Stimulated activated naive CD4-positive, alpha-beta T cell treated with Interleukin-2 at 50 U/mL for 16 hours (primary cell): ENCODE data around the gene STN1.
A peak's percentile ranks its signal among the peaks of the same experiment; 100 is the strongest.

Experiments used
- DNase-seq: peaks from one replicate; lab custom pipeline; 2025; lab: John Stamatoyannopoulos, UW

The STN1 gene, protein sequence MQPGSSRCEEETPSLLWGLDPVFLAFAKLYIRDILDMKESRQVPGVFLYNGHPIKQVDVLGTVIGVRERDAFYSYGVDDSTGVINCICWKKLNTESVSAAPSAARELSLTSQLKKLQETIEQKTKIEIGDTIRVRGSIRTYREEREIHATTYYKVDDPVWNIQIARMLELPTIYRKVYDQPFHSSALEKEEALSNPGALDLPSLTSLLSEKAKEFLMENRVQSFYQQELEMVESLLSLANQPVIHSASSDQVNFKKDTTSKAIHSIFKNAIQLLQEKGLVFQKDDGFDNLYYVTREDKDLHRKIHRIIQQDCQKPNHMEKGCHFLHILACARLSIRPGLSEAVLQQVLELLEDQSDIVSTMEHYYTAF

DNA sequence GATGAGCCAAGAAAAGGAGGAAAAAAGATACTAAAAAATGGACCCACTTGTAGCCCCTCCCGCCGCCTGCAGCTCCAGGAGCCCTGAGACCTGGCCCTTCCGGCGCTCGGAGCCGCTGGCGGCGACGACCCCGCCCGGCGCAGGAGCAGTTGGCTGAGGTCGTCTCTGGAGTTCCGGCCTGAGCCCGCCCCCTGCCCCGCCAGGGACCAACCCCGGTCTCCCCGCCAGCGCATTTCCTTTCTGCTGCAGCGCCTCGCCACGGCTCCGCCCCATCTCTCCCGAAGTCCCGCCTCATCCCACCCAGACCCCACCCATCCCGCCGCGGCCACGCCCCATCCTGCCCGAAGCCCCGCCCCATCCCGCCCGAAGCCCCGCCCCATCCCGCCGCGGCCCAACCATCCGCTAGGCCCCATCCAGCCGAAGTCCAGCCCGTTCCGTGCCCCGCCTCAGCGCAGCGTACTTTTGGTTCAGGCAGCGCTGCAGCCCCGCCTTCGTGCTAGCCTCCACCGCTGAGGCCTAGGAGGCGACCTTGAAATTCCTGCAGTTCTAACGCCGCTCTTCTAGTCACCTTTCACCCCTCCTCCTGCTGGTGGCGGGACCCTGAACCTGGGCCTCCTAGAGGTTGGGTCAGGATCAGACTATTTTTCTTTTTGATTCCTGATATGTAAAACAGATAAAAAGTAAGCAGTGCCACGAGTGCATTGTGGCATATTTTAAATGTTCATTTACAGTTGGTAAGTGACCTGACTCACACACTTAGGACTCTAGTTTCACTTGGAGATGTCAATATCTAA is at the start of gene STN1:
Gene STN1, minus strand, starts transcription at position 132 of the 794 bp plus-strand sequence. CDS start 590 bp downstream, outside the sequence.
- DNase-seq: peak; percentile 98

DNA sequence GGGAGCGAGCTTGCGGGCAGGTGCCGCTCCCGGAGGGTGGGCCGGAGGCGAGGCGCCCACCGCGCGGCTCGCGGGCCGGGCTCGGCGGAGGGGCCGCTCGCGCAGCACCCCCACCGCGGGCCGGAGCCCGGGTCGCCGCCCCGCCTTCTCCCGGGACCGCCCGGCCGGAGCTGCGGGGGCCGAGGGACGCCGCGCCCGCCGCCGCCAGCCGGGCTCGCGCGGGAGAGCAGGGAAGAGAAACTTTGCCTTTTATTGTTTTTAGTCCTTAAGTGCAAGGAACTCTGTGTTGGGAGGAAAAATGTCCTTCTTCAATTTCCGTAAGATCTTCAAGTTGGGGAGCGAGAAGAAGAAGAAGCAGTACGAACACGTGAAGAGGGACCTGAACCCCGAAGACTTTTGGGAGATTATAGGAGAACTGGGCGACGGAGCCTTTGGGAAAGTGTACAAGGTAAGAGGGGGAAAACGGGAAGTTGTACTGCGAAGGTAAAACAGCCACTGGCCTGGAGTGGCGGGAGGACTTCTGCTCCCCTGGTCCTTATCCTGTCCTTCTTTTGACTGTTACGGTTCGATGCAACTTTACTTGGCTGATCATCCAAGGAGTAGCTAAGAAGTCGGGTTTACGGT is 49.6 kb upstream of the STN1 start:
- no peak for DNase-seq

- peak; percentile 77 for DNase-seq
These were observed 48.9 kb upstream of the STN1 start, which contains the start of gene SLK for GRCh38 chr10:103966671-103967447. TSS of gene SLK (plus strand) at chr10:103967140. CDS start at chr10:103967746, 606 bp downstream.

- no peak for DNase-seq
These were observed 42.1 kb upstream of the STN1 start for GRCh38 chr10:103960103-103960502.

- no peak for DNase-seq
These were observed 41.0 kb upstream of the STN1 start for GRCh38 chr10:103958996-103959395.

- no peak for DNase-seq
These were observed 36.6 kb upstream of the STN1 start for GRCh38 chr10:103954543-103954942.

GRCh38 chr10:103951942-103952341 is 34.0 kb upstream of the STN1 start:
- no peak for DNase-seq

- no peak for DNase-seq
These were observed 33.2 kb upstream of the STN1 start for GRCh38 chr10:103951183-103951582.

GRCh38 chr10:103949728-103950127 is 31.7 kb upstream of the STN1 start:
- DNase-seq: no peak

DNA sequence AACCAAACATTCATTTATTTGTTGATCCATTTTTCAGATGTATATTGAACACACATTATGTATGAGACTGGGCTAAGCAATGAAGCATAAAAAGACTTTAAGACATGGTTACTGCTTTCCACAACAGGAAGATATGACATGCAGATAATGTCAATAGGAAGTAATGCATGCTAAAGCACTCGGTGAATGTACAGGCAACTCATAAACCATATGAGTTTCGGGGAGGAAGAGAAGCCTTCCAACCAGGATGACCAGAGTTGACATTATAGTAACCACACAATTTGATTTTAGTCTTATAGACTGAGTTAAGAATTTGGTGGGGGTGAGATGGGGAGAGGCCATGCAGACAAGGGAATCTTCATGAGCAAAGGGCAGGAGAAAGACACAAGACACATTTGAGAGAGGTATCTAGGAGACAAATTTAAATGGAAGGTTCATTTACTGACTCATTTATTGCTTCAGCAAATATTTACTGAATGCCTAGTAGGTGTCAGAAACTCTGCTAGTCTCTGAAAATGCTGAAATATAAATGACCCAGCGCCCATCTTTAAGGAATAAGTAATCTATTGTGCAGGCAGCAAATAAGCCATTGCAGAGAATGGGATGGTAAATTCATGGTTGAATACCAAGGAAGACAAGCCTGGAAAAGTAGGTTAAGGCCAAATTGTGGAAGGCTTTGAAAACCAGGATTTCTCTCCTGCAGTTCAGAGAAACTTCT is 30.0 kb upstream of the STN1 start:
- DNase-seq: no peak

DNA sequence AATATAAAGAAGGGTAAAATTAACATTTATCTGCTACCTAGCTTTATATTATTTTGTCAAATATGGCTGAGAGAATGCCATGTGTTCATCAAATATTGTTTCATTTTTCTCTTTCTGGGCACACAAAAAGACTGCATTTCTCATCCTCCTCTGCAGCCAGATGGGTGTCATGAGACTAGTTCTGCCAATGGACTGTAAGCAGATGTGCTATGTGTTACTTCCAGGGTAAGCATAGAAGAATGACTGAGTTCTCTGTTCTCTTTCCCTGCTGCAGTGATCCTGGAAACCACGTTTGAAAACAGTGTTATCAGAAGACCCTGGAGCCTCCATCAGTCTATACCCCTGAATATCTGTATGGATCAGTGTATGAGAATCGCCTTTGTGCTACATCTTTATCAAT is 24.9 kb upstream of the STN1 start:
- no peak for DNase-seq

- DNase-seq: no peak
These were observed 23.8 kb upstream of the STN1 start for GRCh38 chr10:103941801-103942200.

DNA sequence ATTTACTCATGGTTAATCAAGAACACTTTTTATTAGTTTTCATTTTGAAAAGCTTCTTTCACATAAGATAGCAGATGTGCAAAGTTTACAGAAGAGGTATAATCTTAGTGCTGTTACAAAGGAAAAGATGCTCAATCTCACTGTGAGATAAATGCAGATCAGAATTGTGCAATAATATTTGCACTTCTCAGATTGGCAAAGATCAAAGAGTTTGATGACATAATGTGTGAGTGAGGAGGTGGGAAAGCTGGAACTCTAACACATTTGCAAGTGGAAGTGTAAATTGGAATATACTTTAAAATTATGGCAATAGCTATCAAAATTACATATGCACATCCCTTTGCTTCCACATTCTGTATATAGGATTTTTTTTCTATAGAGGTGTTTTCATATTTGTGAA is 21.5 kb upstream of the STN1 start:
- no peak for DNase-seq

GRCh38 chr10:103936022-103936421 is 18.0 kb upstream of the STN1 start:
- no peak for DNase-seq

DNA sequence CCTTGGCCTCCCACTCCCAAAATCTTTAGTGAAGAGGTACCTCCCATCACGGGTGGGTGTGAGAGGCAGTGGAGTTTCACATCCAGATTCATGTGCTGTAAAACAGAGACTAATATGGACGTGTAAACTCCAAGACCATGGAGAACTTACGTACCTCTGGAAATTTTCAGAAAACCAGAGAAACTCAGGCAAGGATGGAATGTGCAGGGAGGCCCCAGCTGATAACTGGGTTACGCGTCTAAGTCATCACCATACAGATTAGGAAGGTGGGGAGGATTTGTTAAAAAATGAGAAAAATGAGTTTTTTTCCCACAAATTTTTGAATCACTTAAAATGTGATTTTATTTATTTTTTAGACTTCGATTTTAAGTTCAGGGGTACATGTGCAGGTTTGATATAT is 16.3 kb upstream of the STN1 start:
- DNase-seq: no peak

DNA sequence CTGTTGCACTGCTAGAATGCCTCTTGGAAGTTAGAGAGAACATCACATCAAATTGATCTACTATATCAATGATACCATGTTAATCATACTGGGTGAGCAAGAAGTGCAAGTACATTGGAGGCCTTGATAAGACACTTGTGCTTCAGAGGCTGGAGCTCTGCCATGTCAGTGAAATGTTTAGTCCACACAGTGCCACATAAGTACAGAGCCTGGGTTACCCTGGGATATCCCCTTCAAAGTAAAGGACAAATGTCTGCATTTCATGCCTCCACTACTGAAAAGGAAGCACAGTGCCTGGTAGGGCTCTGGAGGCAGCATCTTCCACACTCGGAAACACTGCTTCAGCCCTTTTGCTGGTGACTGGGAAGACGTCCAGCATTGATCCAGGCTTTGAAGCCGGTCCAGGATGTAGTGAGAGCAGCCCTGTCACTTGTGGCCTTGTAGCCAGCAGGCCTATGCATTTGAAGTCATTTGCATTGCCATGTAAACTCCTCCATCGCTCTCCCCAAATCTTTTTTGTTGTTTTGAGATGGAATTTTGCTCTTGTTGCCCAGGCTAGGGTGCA is 15.7 kb upstream of the STN1 start:
- DNase-seq: no peak

- no peak for DNase-seq
These were observed 15.0 kb upstream of the STN1 start for GRCh38 chr10:103932971-103933370.

- DNase-seq: no peak
These were observed 14.3 kb upstream of the STN1 start for GRCh38 chr10:103932271-103932670.

DNA sequence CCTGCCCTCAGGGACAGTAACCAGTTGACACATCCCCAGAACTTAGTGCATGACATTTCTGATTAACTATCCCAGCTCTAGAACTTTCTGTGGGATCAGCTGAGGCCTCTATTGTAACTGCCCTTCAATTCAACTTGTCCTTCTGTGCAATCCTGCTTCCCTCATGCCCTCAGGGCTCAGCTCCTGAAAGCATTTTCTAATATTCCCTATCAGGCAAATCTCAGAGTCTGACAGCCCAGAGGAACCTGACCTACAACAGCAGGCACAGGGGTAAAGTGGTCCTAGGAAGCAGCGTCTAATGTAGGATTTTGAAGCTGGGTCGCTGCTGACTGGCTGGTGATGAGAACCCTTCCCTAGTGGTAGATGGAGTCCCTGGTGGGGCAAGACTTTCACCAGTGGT is 13.6 kb upstream of the STN1 start:
- no peak for DNase-seq

DNA sequence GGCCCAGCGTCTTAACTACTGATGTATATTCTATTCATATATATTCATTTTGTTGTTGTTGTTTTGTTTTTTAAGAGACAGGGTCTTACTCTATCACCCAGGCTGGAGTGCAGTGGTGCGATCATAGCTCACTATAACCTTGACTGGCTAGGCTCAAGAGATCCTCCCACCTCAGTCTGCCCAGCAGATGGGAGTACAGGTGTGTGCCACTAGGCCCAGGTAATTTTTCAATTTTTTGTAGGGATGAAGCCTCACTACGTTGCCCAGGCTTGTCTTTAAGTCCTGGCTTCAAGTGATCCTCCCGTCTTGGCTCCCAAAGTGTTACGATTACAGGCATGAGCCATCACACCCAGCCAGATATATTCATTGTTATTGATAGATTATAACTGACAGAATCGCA is 12.9 kb upstream of the STN1 start:
- no peak for DNase-seq

DNA sequence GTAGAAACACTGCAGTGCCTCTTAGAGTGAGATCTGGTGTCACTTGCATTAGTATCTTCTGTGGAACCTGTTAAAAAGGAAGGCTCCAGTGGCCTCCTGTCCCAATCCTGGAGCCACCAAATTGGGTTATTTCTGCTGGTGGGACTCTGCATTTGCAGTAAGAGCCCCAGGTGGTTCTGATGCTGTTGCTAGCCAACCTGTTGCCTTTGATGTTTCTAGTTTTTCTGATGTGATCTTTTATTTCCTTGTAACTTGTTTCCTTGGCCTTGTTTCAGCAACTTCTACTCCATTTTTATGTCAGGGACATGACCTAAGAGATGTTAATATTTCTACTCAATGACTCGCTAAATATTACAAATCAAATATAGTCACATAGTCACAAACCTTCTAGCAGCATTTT is 12.5 kb upstream of the STN1 start:
- DNase-seq: no peak
